GM19324 (cell line): ENCODE measurements around the gene YWHAQ.

Experiments
- ATAC-seq: cut with Tn5 transposase; IDR thresholded peaks from one replicate; pipeline ENCODE4 v1.9.1; 2021; ENCODE audit warnings: mild to moderate bottlenecking, moderate library complexity; ENCODE audit not compliant: unreplicated experiment, low FRiP score

The YWHAQ gene

DNA sequence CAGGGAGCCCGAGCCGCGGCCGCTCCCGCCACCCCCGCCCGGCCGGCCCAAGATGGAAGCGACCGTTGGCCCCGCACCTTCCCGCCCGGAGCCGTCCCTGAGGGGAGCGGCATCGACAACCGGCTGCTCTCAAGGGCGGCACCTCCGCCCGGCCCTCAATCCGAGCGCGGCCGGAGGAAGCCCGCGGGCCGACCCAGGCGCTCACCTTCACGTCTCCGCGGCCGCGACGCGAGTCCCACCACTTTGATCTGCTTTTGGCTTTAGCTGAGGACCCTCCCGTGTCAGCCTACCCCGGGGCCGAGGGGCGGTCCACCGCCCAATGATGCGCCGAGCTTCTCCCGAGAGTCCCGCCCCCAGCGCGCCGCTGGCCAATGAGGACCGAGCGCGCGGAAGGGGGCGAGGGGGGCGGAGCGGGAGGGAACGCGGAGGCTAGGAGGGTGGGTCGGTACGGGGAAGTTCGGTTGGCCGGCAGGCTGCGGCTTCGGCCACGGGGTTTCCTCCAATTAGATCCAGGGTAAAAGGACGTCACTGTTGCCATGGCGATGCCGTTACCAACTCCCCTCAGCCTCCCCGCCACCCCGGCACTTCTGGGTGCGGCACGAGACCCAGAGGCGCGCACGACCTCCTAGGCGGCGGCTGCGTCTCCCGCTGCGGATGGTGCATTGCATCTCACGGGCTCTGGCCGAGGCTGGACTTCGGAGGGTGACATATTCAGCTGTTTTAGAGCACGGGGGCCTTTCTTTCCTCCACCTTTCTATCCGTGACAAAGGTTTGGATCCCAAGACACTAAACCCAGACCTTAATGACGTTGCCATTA lies at the start of gene YWHAQ:
TSS of gene YWHAQ (minus strand) at position 262 of the 817 bp plus-strand sequence. CDS start 545 bp downstream, outside the sequence.
- peak; percentile 95 for ATAC-seq

GRCh38 chr2:9680082-9680481 lies 49.3 kb upstream of the YWHAQ start:
- ATAC-seq, result no peak

DNA sequence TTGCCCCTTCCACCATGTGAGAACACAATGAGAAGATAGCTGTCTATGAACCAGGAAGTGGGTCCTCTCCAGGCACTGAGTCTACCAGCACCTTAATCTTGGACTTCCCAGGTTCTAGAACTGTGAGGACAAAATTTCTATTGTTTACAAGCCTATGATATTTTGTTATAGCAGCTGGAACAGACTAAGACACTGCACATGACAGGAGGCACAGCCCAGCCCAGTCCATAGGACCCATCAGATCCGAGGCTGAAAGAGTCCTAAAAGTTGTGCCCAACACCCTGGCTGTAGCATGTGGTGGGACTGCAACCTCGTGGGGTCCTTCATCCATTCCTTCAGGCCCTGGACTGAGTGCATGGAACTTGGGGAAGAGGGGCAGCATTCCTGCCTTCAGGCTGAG lies 48.4 kb upstream of the YWHAQ start:
- no peak for ATAC-seq

DNA sequence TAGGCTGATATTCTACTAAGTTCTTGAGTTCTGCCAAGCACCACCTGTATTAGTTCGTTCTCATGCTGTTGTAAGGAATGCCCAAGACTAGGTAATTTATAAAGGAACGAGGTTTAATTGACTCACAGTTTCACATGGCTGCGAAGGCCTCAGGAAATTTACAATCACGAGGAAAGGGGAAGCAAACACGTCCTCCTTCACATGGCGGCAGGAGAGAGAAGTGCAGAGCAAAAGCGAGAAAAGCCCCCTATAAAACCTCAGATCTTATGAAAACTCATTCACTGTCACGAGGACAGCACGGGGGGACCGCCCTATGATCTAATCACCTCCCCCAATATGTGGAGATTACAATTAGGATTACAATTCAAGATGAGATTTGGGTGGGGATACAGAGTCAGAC lies 47.7 kb upstream of the YWHAQ start:
- ATAC-seq, result no peak

- no peak for ATAC-seq
These were observed 44.9 kb upstream of the YWHAQ start for GRCh38 chr2:9675415-9676351.

- ATAC-seq, result no peak
These were observed 44.2 kb upstream of the YWHAQ start for GRCh38 chr2:9674891-9675414.

DNA sequence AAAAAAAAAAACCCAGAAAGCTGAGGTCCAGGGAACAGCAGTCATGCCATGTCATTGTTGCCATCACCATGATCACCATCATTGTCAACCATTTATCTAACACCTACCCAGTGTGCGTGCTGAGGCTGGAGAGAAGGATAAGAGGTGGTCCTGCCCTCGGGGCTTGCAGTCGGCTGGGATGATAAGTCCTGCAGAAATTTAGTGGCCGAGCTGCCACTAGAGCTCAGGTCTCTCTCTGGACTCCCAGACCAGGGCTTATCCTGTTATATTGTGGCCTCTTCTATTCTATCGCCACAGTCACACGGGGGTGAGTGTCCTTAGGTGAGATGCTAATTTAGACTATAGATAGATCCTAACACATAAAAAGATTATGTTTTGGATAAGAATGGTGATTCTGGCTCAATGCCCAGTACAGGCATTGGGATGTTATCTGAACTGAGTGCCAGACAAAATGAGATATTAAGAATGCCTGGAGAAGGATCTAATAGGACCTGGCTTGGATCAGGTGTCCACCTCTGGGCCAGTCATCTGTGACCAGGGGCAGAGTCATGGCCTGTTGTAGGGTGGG lies 43.2 kb upstream of the YWHAQ start:
- no peak for ATAC-seq

GRCh38 chr2:9668687-9669345 lies 38.0 kb upstream of the YWHAQ start:
- ATAC-seq, result no peak

GRCh38 chr2:9667826-9668225 lies 37.0 kb upstream of the YWHAQ start:
- ATAC-seq, result no peak

GRCh38 chr2:9666306-9666705 lies 35.5 kb upstream of the YWHAQ start:
- no peak for ATAC-seq

- ATAC-seq, result no peak
These were observed 35.1 kb upstream of the YWHAQ start for GRCh38 chr2:9665898-9666297.

GRCh38 chr2:9664365-9664764 lies 33.6 kb upstream of the YWHAQ start:
- no peak for ATAC-seq

- no peak for ATAC-seq
These were observed 32.4 kb upstream of the YWHAQ start for GRCh38 chr2:9663008-9663879.

GRCh38 chr2:9661261-9661660 lies 30.5 kb upstream of the YWHAQ start:
- ATAC-seq, result no peak

GRCh38 chr2:9660781-9661180 lies 30.0 kb upstream of the YWHAQ start:
- ATAC-seq, result no peak

- ATAC-seq, result no peak
These were observed 29.4 kb upstream of the YWHAQ start for GRCh38 chr2:9660154-9660553.

DNA sequence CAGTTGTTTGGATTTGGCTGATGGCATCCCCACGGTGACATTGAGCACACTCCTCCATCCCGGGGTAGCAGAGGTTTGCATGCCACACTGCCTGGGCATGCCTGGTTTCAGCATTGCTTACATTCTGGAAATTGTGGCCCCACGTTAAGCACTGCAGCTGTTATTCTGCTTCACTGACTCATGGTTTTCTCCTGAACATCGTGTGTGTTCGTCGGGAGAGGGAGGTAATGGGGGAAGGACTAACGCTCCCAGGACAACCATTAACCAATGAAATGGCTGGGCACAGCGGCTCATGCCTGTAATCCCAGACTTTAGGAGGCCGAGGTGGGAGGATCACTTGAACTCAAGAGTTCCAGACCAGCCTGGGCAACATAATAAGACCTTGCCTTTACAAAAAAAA lies 28.2 kb upstream of the YWHAQ start:
- no peak for ATAC-seq

- ATAC-seq, result no peak
These were observed 26.9 kb upstream of the YWHAQ start for GRCh38 chr2:9657731-9658130.

DNA sequence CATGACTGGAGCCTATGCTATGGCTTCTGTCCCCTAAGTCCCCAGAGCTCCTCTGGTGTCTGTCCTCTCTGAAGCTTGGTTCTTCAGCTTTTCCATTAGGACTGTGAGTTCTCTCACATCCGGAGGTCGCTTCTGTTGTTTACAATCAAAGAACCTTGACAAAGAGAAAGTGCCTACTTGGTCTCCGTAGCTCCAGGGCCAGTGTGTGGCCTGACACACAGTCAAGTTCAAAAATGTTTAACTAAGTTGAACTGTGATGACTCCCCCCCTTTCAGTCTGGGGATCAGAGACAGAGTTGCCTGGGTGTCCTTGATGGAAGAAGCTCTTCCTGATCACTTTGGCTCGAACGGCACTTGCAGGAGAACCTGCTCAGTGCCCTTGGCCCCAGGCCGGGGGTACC lies 26.3 kb upstream of the YWHAQ start:
- no peak for ATAC-seq
